Fibroblast of the aortic adventitia (primary cell): ENCODE data around the gene BCL10. TPM values are rescaled to one million over a fixed set of nuclear protein-coding genes. Genes with fewer than 3 reads are reported as not detected.

Experiments
- DNase-seq: peaks from one replicate; pipeline ENCODE4 v3.0.0-alpha.2; 2010; ENCODE audit warnings: low read depth
- H3K4me3 ChIP-seq: 2 replicates; pipeline ENCODE4 v1.5.1; 2011; ENCODE audit warnings: low read depth, mild to moderate bottlenecking, control low read depth, low read length, moderate library complexity
- CTCF ChIP-seq: IDR thresholded peaks from 2 replicates; pipeline ENCODE4 v1.5.1; 2011; ENCODE audit warnings: mild to moderate bottlenecking, low read length, control low read depth, inconsistent platforms; ENCODE audit not compliant: insufficient read depth
- total RNA-seq: library from RNA; depleted of rRNA; stranded (reverse); fragments of >200 nt; gene quantifications from 2 replicates; pipeline ENCODE4 v1.2.3, GENCODE V29; 2012; ENCODE audit warnings: low replicate concordance

BCL10 gene
- total RNA-seq, 1 donor: 44.7 TPM

DNA sequence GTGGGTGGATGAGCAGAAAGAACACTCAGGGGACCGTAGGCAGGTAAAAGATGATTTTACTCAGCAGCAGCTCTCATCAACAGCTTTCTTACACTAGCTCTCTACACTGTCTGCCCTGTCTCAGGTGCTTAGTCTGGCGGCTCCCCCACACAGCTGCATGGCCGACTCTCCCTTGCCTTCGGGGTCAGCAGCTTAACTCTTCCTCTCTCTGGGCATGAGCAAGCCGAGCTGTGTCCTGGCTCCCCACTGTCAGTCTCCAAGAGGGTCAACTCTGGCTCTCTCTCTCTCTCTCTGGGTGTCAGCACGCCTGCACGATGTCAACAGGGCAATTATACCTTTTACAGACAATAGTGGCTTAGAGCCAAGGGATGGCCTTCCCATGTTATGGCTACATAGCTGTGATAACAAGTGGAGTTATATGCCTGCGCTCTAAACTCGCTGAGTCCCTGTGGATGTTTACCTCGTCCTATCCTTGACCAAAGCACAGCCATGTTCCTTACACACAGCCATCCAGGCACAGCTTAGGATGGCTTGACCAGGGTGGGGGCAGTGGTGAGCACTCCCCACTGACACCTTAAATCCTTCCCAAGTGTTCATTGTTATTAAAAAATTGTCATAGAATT is 3.1 kb upstream of the BCL10 start:
- H3K4me3 ChIP-seq: no peak overlapping the region
- no peak for TF ChIP-seq CTCF
- DNase-seq: no peak

DNA sequence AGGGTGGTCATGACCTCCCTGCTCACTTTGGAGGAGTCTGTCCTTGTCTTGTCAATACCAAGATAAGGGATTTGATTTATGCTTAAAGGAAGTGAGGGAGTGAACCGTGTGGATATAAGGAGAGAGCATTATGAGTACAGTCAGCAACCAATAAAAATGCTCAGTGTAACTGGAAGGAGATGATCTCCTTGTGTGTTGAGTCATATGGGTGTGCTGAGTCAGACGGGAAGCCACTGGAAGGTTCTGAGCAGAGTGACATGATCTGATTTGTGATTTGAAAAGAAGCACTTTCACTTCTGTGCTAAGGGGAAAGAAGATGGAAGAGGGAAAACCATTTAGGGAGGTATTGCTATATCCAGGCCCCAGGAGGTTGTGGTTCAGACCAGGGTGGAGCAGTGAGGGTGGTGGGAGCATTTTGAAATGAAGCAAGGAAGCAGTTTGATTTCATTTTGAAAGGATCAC is 2.5 kb upstream of the BCL10 start:
- no peak for TF ChIP-seq CTCF
- DNase-seq: peak; percentile 90
- peak overlapping the region; percentile 47 for H3K4me3 ChIP-seq

- TF ChIP-seq CTCF: no peak
- H3K4me3 ChIP-seq: no peak overlapping the region
- no peak for DNase-seq
Observed at GRCh38 chr1:85277802-85278201, 1.4 kb upstream of the BCL10 start.

GRCh38 chr1:85276978-85277639 is 677 bp upstream of the BCL10 start:
- peak overlapping the region; percentile 85 for H3K4me3 ChIP-seq
- TF ChIP-seq CTCF: no peak
- no peak for DNase-seq

GRCh38 chr1:85275701-85276214 is 674 bp downstream of the BCL10 start:
- peak; percentile 21 for DNase-seq
- H3K4me3 ChIP-seq: peak overlapping the region; percentile 85
- no peak for TF ChIP-seq CTCF

DNA sequence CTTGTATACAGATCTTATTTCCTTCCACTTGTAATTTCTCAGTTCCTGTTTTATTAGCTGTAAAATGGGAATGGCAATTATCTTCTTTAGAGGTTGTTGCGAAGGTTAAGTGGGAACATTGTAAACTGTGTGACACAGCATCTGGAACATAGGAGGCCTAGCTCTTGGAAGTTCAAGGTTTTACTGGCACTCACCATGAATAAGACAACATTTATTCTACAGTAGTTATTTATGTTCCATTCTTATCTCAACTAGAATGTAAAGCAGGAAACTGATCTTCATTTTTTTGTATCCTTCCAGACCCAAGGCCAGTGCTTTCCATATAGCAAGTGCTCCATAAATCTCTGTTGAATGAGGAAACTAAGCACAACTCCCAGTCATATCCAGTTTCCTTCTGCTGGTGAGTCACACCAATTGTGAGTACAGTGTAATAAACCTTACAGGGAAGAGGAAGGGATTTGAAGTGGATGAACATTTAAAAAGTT is 1.4 kb downstream of the BCL10 start:
- H3K4me3 ChIP-seq: peak overlapping the region; percentile 85
- no peak for TF ChIP-seq CTCF
- DNase-seq: peak; percentile 76
